ENCODE measurements around the gene LAMA3. TPM values are rescaled to one million over a fixed set of nuclear protein-coding genes. Genes with fewer than 3 reads are reported as not detected.

LAMA3 gene
- total and polyA plus RNA-seq, 2 experiments from 2014 or later: 3.9 to 4.9 TPM

DNA sequence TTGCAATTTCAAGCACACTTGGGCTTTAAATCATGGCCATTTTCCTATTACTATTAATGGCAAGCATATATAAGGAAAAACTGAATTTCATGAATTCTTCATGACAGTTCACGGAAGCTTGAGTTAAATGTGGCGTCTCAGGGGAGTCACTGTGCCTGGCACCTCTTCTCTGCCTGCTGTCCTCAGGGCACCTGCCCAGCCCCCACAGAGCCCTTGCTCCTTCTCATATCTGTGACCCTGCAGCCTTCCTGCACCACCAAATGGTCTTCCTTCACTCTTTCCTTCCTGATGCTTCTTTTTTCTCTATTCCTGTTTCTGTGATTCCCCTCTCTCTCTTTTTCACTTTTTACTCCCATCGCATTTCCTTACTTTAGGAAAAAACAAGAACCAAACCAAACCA lies 35.4 kb downstream of the LAMA3 start:
- no peaks in the 10 kb centered on the region for H3K9me3 Mint-ChIP-seq

GRCh38 chr18:23725351-23725750 lies 36.1 kb downstream of the LAMA3 start:
- Histone ChIP-seq H3K9me2 (ENCODE audit: insufficient read depth) (peaks cover 3% of the 10 kb centered on the region; the same call in 1 of the 2 replicates), H3F3A (replicated peaks; ENCODE audit: low read depth) (no peaks in the 10 kb centered on the region), H4K20me1 (replicated peaks; ENCODE audit: insufficient read depth) (no peaks in the 10 kb centered on the region), H3K4me3 (no peak overlapping the region), H3K4me2 (no peak overlapping the region), H3K36me3 (ENCODE audit: insufficient read depth) (no peaks in the 10 kb centered on the region), H3K27me3 (ENCODE audit: insufficient read depth) (no peaks in the 10 kb centered on the region), H3K4me1 (ENCODE audit: insufficient read depth) (no peaks in the 10 kb centered on the region), H2AFZ (no peak overlapping the region), H3K27ac (ENCODE audit: low read depth) (no peak overlapping the region), H3K79me2 (replicated peaks; ENCODE audit: insufficient read depth) (no peaks in the 10 kb centered on the region)
- Mint-ChIP-seq H3K4me3 (no peak overlapping the region), H3K27me3 (ENCODE audit: insufficient read depth, low read depth, poor library complexity) (peaks cover 3% of the 10 kb centered on the region), H3K9me3 (no peaks in the 10 kb centered on the region), H3K36me3 (ENCODE audit: low read depth) (no peaks in the 10 kb centered on the region), H3K4me1 (no peaks in the 10 kb centered on the region; the same call in 2 of the 3 replicates), H3K27ac (no peak overlapping the region)
- ATAC-seq (no peak), DNase-seq (ENCODE audit: low spot score) (no peak)
- TF ChIP-seq, protein P1, sequence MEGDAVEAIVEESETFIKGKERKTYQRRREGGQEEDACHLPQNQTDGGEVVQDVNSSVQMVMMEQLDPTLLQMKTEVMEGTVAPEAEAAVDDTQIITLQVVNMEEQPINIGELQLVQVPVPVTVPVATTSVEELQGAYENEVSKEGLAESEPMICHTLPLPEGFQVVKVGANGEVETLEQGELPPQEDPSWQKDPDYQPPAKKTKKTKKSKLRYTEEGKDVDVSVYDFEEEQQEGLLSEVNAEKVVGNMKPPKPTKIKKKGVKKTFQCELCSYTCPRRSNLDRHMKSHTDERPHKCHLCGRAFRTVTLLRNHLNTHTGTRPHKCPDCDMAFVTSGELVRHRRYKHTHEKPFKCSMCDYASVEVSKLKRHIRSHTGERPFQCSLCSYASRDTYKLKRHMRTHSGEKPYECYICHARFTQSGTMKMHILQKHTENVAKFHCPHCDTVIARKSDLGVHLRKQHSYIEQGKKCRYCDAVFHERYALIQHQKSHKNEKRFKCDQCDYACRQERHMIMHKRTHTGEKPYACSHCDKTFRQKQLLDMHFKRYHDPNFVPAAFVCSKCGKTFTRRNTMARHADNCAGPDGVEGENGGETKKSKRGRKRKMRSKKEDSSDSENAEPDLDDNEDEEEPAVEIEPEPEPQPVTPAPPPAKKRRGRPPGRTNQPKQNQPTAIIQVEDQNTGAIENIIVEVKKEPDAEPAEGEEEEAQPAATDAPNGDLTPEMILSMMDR (conservative IDR thresholded peaks at IDR 0.05; ENCODE audit: low read depth in 2 of 2): no peak
- TF ChIP-seq ETS1 (IDR thresholded peaks at IDR 0.05) (no peak), CREB1 (CRISPR knock-in tag; IDR thresholded peaks at IDR 0.05; ENCODE audit: low read depth) (no peak), JUNB (IDR thresholded peaks at IDR 0.05; ENCODE audit: unreplicated experiment) (no peak), EZH2phosphoT487 (IDR thresholded peaks at IDR 0.05; ENCODE audit: unreplicated experiment) (no peak), STAT1 (IDR thresholded peaks at IDR 0.05; ENCODE audit: unreplicated experiment) (no peak)
- TF ChIP-seq, protein P2, sequence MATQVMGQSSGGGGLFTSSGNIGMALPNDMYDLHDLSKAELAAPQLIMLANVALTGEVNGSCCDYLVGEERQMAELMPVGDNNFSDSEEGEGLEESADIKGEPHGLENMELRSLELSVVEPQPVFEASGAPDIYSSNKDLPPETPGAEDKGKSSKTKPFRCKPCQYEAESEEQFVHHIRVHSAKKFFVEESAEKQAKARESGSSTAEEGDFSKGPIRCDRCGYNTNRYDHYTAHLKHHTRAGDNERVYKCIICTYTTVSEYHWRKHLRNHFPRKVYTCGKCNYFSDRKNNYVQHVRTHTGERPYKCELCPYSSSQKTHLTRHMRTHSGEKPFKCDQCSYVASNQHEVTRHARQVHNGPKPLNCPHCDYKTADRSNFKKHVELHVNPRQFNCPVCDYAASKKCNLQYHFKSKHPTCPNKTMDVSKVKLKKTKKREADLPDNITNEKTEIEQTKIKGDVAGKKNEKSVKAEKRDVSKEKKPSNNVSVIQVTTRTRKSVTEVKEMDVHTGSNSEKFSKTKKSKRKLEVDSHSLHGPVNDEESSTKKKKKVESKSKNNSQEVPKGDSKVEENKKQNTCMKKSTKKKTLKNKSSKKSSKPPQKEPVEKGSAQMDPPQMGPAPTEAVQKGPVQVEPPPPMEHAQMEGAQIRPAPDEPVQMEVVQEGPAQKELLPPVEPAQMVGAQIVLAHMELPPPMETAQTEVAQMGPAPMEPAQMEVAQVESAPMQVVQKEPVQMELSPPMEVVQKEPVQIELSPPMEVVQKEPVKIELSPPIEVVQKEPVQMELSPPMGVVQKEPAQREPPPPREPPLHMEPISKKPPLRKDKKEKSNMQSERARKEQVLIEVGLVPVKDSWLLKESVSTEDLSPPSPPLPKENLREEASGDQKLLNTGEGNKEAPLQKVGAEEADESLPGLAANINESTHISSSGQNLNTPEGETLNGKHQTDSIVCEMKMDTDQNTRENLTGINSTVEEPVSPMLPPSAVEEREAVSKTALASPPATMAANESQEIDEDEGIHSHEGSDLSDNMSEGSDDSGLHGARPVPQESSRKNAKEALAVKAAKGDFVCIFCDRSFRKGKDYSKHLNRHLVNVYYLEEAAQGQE (IDR thresholded peaks at IDR 0.05; ENCODE audit: unreplicated experiment): no peak

More for the DNA sequence above, 35.4 kb downstream of the LAMA3 start:
- H3K4me3 ChIP-seq: no peak overlapping the region
- H4K20me1 ChIP-seq (replicated peaks; ENCODE audit: insufficient read depth): no peaks in the 10 kb centered on the region
- H3K27ac ChIP-seq (ENCODE audit: low read depth): no peak overlapping the region
- no peak for ATAC-seq
- Mint-ChIP-seq H3K27me3 (ENCODE audit: insufficient read depth, low read depth, poor library complexity) (peaks cover 3% of the 10 kb centered on the region), H3K36me3 (ENCODE audit: low read depth) (no peaks in the 10 kb centered on the region), H3K4me3 (no peak overlapping the region), H3K27ac (no peak overlapping the region), H3K4me1 (no peaks in the 10 kb centered on the region; the same call in 2 of the 3 replicates)
- H3K4me1 ChIP-seq (ENCODE audit: insufficient read depth): no peaks in the 10 kb centered on the region
- DNase-seq (ENCODE audit: low spot score): no peak
- no peak overlapping the region for H3K4me2 ChIP-seq
- H3K9me2 ChIP-seq (ENCODE audit: insufficient read depth): peaks cover 3% of the 10 kb centered on the region; the same call in 1 of the 2 replicates
- no peaks in the 10 kb centered on the region for H3K27me3 ChIP-seq (ENCODE audit: insufficient read depth)
- no peaks in the 10 kb centered on the region for H3K36me3 ChIP-seq (ENCODE audit: insufficient read depth)
- no peaks in the 10 kb centered on the region for H3F3A ChIP-seq (replicated peaks; ENCODE audit: low read depth)
- TF ChIP-seq, protein P1 (conservative IDR thresholded peaks at IDR 0.05; ENCODE audit: low read depth in 2 of 2): no peak
- TF ChIP-seq ETS1 (IDR thresholded peaks at IDR 0.05) (no peak), ZNF114 (CRISPR knock-in tag; IDR thresholded peaks at IDR 0.05) (no peak), ZNF331 (CRISPR knock-in tag; IDR thresholded peaks at IDR 0.05; ENCODE audit: low read depth) (no peak), EZH2phosphoT487 (IDR thresholded peaks at IDR 0.05; ENCODE audit: unreplicated experiment) (no peak)
- H2AFZ ChIP-seq: no peak overlapping the region
- H3K79me2 ChIP-seq (replicated peaks; ENCODE audit: insufficient read depth): no peaks in the 10 kb centered on the region
